Natural killer cell (primary cell): ENCODE measurements around the gene HBQ1. TPM values are rescaled to one million over a fixed set of nuclear protein-coding genes. Genes with fewer than 3 reads are reported as not detected.
"Not testable (repeated sequence)": the region's sequence is repeated elsewhere in the genome, so short reads cannot be mapped to it uniquely, and the experiment has no call there.

Experiments
- ATAC-seq, 3 donors: fragments of 150-1000 bp in 2 of 3; fragments of 200-7000 bp in 1 of 3; cut with Tn5 transposase; 1 replicate in 1 of 3; 2 replicates in 2 of 3; pipeline ENCODE4 v1.10.0; 2021; ENCODE audit warnings: mild to moderate bottlenecking in 2 of 3, moderate library complexity in 2 of 3
- DNase-seq, 2 donors: peaks; one replicate each; pipeline versions ENCODE4 v3.0.0 to v3.0.0-alpha.2; 2013 to 2021; ENCODE audit warnings: mixed read lengths in 1 of 2
- H3K27ac ChIP-seq: one replicate; pipeline ENCODE4 v1.5.1; 2013; ENCODE audit warnings: mild to moderate bottlenecking, low read length
- H3K27me3 ChIP-seq: one replicate; pipeline ENCODE4 v1.6.1; 2013; ENCODE audit warnings: low read length; ENCODE audit not compliant: control insufficient read depth, insufficient read depth
- H3K36me3 ChIP-seq: one replicate; pipeline ENCODE4 v1.6.1; 2013; ENCODE audit warnings: low read length; ENCODE audit not compliant: control insufficient read depth, insufficient read depth
- H3K4me1 ChIP-seq: one replicate; pipeline ENCODE4 v1.6.1; 2013; ENCODE audit warnings: low read length; ENCODE audit not compliant: control insufficient read depth, insufficient read depth
- H3K4me3 ChIP-seq: one replicate; pipeline ENCODE4 v1.5.1; 2013; ENCODE audit warnings: low read length
- H3K9me3 ChIP-seq: one replicate; pipeline ENCODE4 v1.6.1; 2013; ENCODE audit warnings: low read length; ENCODE audit not compliant: control insufficient read depth, insufficient read depth
- H3K27ac Mint-ChIP-seq, 2 donors: one replicate each; pipeline ENCODE4 v1.8.0; 2022; ENCODE audit warnings: mild to moderate bottlenecking in 2 of 2, mixed read lengths in 2 of 2, moderate library complexity in 1 of 2
- H3K27me3 Mint-ChIP-seq, 2 donors: one replicate each; pipeline ENCODE4 v1.8.0; 2022; ENCODE audit warnings: low read depth in 2 of 2, mixed read lengths in 2 of 2
- H3K36me3 Mint-ChIP-seq: one replicate; pipeline ENCODE4 v1.8.0; 2022; ENCODE audit warnings: mixed read lengths
- H3K4me1 Mint-ChIP-seq, 2 donors: one replicate each; pipeline ENCODE4 v1.8.0; 2022; ENCODE audit warnings: mixed read lengths in 2 of 2
- H3K4me3 Mint-ChIP-seq: one replicate; pipeline ENCODE4 v1.8.0; 2022; ENCODE audit warnings: mild to moderate bottlenecking, moderate library complexity, mixed read lengths
- H3K9me3 Mint-ChIP-seq, 2 donors: one replicate each; pipeline ENCODE4 v1.8.0; 2022; ENCODE audit warnings: mixed read lengths in 2 of 2
- CTCF ChIP-seq: fragments of 200-600 bp; IDR thresholded peaks from one replicate; pipeline ENCODE4 v1.8.0; 2022; ENCODE audit warnings: antibody characterized with exemption
- WGBS: methylation state at CpG from one replicate; pipeline ENCODE4 v1.1.7; 2013; ENCODE audit warnings: missing lambda C conversion rate; ENCODE audit not compliant: insufficient coverage; 5-methylcytosine and 5-hydroxymethylcytosine counted together
- intact Hi-C: fragments of 100-400 bp; cut with micrococcal nuclease; formaldehyde crosslinking; loops from one replicate; pipeline ENCODE4 v1.14.2; 2022
- total RNA-seq, 4 donors: library from RNA; stranded (reverse); fragments of 120-200 nt in 1 of 4; gene quantifications; one replicate each; pipeline versions ENCODE4 v1.2.3 to v1.2.4, GENCODE V29; 2013 to 2022

Gene HBQ1
- total RNA-seq, 3 donors from 2014 or later (not counting 1 experiment from before 2014, with no cell fraction given): 1.0 to 2.0 TPM; not detected in 1

DNA sequence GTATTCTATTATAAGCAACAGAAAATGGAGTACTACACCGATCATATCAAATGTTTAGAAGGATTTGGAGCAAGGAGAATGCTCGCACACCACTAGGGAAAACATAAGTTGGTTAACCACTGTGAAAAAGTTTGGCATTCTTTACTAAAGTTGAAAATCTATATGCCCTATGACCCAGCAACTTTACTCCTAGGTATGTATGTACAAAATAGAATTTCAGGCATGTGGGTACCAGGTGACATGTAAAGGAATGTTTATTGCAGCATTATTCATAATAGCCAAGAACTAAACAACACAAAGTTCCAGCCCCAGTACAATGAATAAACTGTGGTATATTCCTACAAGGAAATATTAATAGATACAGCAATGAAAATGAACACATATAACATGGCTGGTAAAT, 33.6 kb upstream of the HBQ1 start:
- H3K27me3 Mint-ChIP-seq: peaks cover 6 to 7% of the 10 kb centered on the region in 2 donors
- H3K9me3 ChIP-seq: no peaks in the 10 kb centered on the region
- no peak for DNase-seq
- H3K36me3 Mint-ChIP-seq: no peaks in the 10 kb centered on the region
- no peaks in the 10 kb centered on the region for H3K36me3 ChIP-seq
- ATAC-seq: no peak
- no peak overlapping the region for H3K27ac ChIP-seq
- H3K4me3 ChIP-seq: no peak overlapping the region
- TF ChIP-seq CTCF: no peak
- H3K9me3 Mint-ChIP-seq: no peaks in the 10 kb centered on the region
- H3K4me1 Mint-ChIP-seq: no peaks in the 10 kb centered on the region
- 83% methylated on average over 2 of the region's 2 CpGs for WGBS
- no peaks in the 10 kb centered on the region for H3K4me1 ChIP-seq
- H3K4me3 Mint-ChIP-seq: no peak overlapping the region
- H3K27me3 ChIP-seq: no peaks in the 10 kb centered on the region
- intact Hi-C loops: no loop called here
- no peak overlapping the region for H3K27ac Mint-ChIP-seq

GRCh38 chr16:149024-149660, 31.1 kb upstream of the HBQ1 start:
- WGBS: 57% methylated on average over 9 of the region's 9 CpGs
- H3K4me3 ChIP-seq: no peak overlapping the region
- DNase-seq: no peak

GRCh38 chr16:152141-153128, 27.8 kb upstream of the HBQ1 start, which contains the start of gene HBZ:
Gene HBZ, plus strand, starts transcription at chr16:152644. Its CDS starts 266 bp downstream, at chr16:152910.
- Histone ChIP-seq H3K27me3 (peaks cover 8% of the 10 kb centered on the region), H3K36me3 (no peaks in the 10 kb centered on the region), H3K4me1 (peaks cover 11% of the 10 kb centered on the region), H3K9me3 (no peaks in the 10 kb centered on the region), H3K4me3 (no peak within 1 kb of the TSS), H3K27ac (no peak within 1 kb of the TSS)
- H3K27me3 Mint-ChIP-seq: peaks cover 0 to 16% of the 10 kb centered on the region in 2 donors
- H3K4me3 Mint-ChIP-seq: no peak within 1 kb of the TSS
- ATAC-seq: no peak
- no peak for DNase-seq
- no peaks in the 10 kb centered on the region for H3K9me3 Mint-ChIP-seq
- no peak within 1 kb of the TSS for H3K27ac Mint-ChIP-seq
- WGBS: 81% methylated on average over 15 of the region's 17 CpGs
- intact Hi-C loops: no loop called here
- TF ChIP-seq CTCF: no peak
- H3K4me1 Mint-ChIP-seq: peaks cover 10% of the 10 kb centered on the region in 2 donors
- H3K36me3 Mint-ChIP-seq: no peaks in the 10 kb centered on the region

More at GRCh38 chr16:149024-149660, 31.1 kb upstream of the HBQ1 start:
- H3K27me3 Mint-ChIP-seq: peaks cover 3 to 6% of the 10 kb centered on the region in 2 donors
- no peak for ATAC-seq
- H3K27ac ChIP-seq: no peak overlapping the region
- H3K36me3 ChIP-seq: no peaks in the 10 kb centered on the region
- intact Hi-C loops: no loop called here
- H3K36me3 Mint-ChIP-seq: no peaks in the 10 kb centered on the region
- peaks cover under 1% of the 10 kb centered on the region for H3K4me1 ChIP-seq
- no peaks in the 10 kb centered on the region for H3K9me3 Mint-ChIP-seq
- H3K27ac Mint-ChIP-seq: no peak overlapping the region
- no peaks in the 10 kb centered on the region for H3K27me3 ChIP-seq
- peaks cover under 1% of the 10 kb centered on the region in 2 donors for H3K4me1 Mint-ChIP-seq
- H3K4me3 Mint-ChIP-seq: no peak overlapping the region
- no peaks in the 10 kb centered on the region for H3K9me3 ChIP-seq
- no peak for TF ChIP-seq CTCF

DNA sequence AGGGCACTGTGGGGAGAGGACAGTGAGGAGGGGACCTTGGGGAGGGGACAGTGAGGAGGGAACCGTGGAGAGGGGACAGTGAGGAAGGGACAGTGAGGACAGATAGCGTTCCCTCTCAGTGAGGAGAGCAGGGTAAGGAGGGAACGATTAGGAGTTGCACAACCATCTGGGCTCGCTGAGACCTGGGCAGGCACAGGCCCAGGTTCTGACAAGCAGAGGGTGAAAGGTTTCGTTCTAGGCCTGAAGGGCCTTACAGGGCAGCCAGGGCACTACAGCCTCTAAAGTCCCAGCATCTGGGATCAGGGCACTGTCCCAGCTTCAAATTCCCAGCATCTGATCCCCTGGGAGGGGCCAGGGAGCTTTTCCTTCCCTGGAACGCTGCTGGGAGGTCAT, 27.1 kb upstream of the HBQ1 start:
- ATAC-seq: peak in 2 of 3 donors; percentile 25 to 27
- H3K4me3 Mint-ChIP-seq: not testable (repeated sequence)

DNA sequence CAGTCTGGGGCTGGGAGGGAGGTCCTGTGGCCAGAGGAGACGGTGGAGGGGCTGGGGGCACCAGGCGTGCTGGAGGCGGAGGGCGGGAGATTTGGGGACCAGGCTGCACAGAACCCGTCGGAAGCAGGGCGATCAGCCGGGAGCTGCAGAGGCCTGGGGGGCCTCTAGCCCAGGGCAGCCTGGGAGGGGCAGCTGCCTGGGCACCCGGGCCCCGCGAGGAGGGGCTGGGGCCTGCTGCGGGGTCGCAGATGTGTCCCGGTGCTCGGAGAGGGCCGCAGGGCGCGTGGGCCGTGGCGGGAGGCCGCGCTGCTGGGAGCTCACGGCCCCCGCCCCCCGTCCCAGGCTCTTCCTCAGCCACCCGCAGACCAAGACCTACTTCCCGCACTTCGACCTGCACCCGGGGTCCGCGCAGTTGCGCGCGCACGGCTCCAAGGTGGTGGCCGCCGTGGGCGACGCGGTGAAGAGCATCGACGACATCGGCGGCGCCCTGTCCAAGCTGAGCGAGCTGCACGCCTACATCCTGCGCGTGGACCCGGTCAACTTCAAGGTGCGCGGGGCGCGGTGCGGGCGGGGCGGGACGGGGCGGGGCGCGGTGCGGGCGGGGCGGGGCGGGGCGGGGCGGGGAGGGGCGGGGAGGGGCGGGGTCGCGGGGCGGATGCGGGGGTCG, 26.6 kb upstream of the HBQ1 start:
- intact Hi-C loops, H3K4me3 ChIP-seq, H3K27ac ChIP-seq, H3K36me3 Mint-ChIP-seq, H3K36me3 ChIP-seq, H3K9me3 Mint-ChIP-seq, DNase-seq, H3K9me3 ChIP-seq, H3K4me3 Mint-ChIP-seq, H3K27ac Mint-ChIP-seq, H3K27me3 ChIP-seq: not testable (repeated sequence)
- peaks cover 10% of the 10 kb centered on the region in 2 donors for H3K4me1 Mint-ChIP-seq
- ATAC-seq: peak in 2 of 3 donors; percentile 56 to 61
- peaks cover 0 to 19% of the 10 kb centered on the region in 2 donors for H3K27me3 Mint-ChIP-seq
- WGBS: no CpG with 5 or more reads among the region's 74 CpGs
- peaks cover 11% of the 10 kb centered on the region for H3K4me1 ChIP-seq

More for the DNA sequence above, 27.1 kb upstream of the HBQ1 start:
- H3K27ac ChIP-seq, H3K4me3 ChIP-seq, DNase-seq, H3K27ac Mint-ChIP-seq, H3K9me3 ChIP-seq, H3K36me3 Mint-ChIP-seq, H3K27me3 ChIP-seq, H3K36me3 ChIP-seq, intact Hi-C loops, H3K9me3 Mint-ChIP-seq: not testable (repeated sequence)
- Mint-ChIP-seq H3K4me1 (peaks cover 10% of the 10 kb centered on the region in 2 donors), H3K27me3 (peaks cover 0 to 16% of the 10 kb centered on the region in 2 donors)
- whole genome bisulfite sequencing: 87% methylated on average over 2 of the region's 6 CpGs
- peaks cover 11% of the 10 kb centered on the region for H3K4me1 ChIP-seq
